ENCODE results near the gene PSMD14.

The PSMD14 gene

GRCh38 chr2:161386228-161386824 lies 78.1 kb downstream of the PSMD14 start:
- DNase-seq = no peak

GRCh38 chr2:161388146-161388779 lies 80.0 kb downstream of the PSMD14 start:
- no peak for DNase-seq

- no peak for DNase-seq
Observed at GRCh38 chr2:161391737-161392506, 83.7 kb downstream of the PSMD14 start.

- DNase-seq = no peak
Observed at GRCh38 chr2:161400076-161400475, 91.9 kb downstream of the PSMD14 start.

DNA sequence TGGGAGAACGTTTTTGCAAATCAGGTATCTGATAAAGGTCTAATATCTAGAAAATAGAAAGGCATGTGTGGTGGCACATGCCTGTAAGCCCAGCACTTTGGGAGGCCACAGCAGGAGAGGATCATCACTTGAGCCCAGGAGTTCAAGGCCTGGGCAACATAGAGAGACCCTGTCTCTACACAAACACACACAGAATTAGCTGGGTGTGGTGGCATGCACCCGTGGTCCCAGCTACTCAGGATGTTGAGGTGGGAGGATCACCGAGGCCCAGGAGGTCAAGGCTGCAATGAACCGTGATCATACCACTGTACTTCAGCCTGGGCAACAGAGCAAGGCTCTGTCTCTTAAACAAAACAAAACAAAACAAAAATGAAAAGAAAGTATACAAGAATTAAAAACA lies 94.1 kb downstream of the PSMD14 start:
- no peak for DNase-seq

DNA sequence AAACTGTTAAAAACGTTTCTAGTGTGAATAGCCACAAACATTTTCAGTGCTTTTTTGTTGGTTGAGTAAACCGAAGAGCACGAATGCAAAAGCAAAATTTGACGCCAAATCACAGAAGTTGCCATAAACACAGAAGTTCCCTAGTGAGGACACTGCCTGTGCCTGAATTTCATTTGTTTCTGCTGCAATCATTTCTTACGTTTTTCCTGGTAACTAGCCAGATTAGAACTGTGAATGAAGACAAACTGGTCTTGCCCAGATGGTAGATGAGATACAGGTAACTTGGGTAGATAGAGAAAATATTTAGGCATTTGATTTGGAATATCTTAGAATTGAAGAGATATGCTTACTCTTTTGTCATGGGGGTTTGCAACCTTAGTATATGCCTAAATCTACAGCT lies 98.1 kb downstream of the PSMD14 start:
- no peak for DNase-seq

GRCh38 chr2:161407597-161407996 lies 99.4 kb downstream of the PSMD14 start:
- no peak for DNase-seq

- DNase-seq = no peak
Observed at GRCh38 chr2:161409308-161409907, 101.2 kb downstream of the PSMD14 start.

GRCh38 chr2:161412346-161412745 lies 104.1 kb downstream of the PSMD14 start:
- no peak for DNase-seq

GRCh38 chr2:161414042-161415033 lies 106.1 kb downstream of the PSMD14 start:
- DNase-seq = no peak

GRCh38 chr2:161415034-161415986 lies 107.1 kb downstream of the PSMD14 start:
- no peak for DNase-seq

GRCh38 chr2:161415987-161416707 lies 107.9 kb downstream of the PSMD14 start, which contains the start of gene TBR1:
TBR1 (plus strand) TSS chr2:161416297; CDS start chr2:161416411, 114 bp downstream.
- DNase-seq = no peak

GRCh38 chr2:161416708-161417437 lies 108.6 kb downstream of the PSMD14 start:
- DNase-seq = no peak

DNA sequence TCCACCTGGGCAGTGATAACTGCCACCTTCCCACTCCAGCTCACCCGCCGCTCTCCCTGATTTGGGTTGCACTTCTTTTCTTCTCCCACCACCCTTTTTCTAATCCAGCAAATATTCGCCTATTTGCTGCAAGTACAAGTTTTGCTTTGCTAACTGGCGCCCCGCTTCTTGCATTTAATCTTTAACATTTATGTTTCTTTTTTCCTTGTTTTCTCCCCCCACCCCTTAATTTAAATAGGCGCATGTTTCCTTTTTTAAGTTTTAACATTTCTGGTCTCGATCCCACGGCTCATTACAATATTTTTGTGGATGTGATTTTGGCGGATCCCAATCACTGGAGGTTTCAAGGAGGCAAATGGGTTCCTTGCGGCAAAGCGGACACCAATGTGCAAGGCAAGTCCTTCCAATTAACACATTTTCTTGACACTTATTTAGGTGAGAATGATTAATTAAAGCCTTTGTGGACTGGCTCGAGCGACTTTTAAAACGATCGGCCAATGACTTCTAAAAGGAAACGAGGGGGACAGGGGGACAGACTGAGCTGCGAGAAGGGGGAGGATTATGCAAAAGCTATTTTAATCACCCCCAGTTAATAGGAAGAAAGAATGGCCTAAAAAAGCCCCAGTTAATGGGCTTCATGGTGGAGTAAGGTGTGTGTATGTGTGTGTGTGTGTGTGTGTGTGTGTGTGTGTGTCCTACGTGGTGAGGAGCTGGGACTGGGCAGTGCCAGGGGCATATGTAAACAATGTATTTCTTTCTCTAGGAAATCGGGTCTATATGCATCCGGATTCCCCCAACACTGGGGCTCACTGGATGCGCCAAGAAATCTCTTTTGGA lies 109.4 kb downstream of the PSMD14 start:
- DNase-seq = no peak

DNA sequence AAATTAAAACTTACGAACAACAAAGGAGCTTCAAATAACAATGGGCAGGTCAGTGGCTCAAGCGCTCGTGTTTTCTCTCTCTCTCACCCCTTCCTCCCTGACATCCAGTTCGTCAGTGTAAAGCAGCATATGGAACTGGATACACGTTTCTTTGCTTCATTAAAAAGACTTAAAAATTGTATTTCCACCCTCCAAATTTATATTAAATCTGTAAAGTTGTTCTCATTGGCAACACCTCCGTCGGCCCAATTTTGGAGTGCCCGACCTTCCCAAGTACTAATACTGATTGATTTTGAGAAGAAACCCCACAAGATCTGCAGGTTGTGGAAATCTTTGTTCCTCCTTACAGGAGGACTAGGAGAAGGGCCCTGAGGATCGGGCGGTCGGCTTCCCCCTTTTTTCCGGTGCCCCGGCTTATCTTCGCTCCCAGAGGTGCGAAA lies 110.1 kb downstream of the PSMD14 start:
- no peak for DNase-seq

DNA sequence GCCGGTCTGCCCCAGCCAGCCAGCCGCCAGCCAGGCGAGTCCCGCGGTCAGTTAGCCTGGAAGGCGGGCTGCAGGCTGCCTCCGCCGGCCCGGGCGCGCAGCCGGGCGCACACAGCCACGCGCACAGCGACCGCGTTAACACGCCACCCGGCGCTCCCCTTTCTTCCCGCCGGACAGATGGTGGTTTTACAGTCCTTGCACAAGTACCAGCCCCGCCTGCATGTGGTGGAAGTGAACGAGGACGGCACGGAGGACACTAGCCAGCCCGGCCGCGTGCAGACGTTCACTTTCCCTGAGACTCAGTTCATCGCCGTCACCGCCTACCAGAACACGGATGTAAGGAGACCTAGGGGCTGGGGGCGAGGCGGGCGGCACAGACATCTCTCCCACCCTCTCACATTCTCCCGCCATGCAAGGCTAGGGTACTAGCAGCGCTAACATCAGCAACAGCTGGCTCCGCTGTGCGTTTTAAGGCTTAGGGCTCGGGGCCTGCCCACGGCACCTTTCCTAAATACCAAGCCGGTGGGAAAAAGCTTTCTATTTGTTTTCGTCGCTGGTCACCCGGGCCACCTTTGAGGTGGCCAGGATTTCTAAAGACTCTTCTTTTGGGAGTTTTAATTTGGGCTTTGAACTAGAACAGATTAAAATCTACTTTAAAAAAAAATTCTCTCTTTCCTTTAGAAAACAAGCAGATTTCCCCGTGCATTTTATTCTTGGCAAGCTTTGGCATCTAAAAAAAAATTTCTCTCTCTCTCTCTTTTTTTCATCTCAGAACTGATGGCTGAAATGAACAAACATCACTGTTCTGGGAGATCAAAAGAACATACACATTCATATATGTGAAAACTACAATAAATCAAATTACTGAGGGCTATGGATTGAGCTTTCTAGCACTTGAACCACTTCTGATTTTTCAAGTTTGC lies 110.8 kb downstream of the PSMD14 start:
- DNase-seq = no peak

DNA sequence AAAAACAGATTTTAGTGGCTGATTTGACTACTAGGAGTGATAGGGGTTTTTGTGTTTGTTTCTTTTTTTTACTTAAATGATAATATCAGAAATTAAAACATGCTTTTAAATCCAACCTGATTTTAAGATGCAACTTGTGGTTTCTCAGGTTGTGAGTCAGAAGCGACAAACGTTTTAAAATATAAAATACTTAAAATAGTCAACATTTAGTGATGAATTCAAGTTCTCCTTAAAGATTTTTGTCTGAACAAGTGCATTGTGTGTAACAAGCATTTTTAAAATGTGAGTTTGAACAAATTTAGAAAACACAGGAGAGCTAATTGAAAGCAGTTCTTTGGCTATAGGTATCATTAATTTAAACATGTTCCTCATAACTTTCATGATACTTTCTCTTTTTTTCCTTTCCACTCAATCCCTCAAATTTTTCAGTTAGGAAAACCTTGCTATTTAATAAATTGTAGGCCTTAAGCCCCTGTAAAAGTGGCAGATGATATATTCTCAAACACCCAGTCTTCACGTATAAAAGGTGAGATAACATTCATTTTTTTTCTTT lies 111.5 kb downstream of the PSMD14 start:
- DNase-seq = no peak
